ENCODE results near the gene STXBP1.
A peak's percentile ranks its signal among the peaks of the same experiment; 100 is the strongest.

Gene STXBP1

GRCh38 chr9:127611899-127612790, at the start of gene STXBP1:
STXBP1 (plus strand) TSS chr9:127612277; CDS start chr9:127612404, 127 bp downstream.
- intact Hi-C loops (cut with DNase I; ENCODE audit: low total_unique reads), result loop anchor here (5.0 kb wide), 1 partner anchor 305 kb away; the partner anchor contains the start of gene ST6GALNAC4
- TF ChIP-seq CTCF (IDR thresholded peaks at IDR 0.05), result no peak
- peak; percentile 81 to 92 for DNase-seq

GRCh38 chr9:127562279-127562796, 49.7 kb upstream of the STXBP1 start:
- Histone ChIP-seq H3K4me1 (peaks cover 0 to 84% (median 68%) of the 10 kb centered on the region in 4 donors), H3K27me3 (no peaks in the 10 kb centered on the region), H3K27ac (peak overlapping the region; percentile 78 to 84), H3K9me3 (no peaks in the 10 kb centered on the region), H3K36me3 (peaks cover 0 to 30% (median 15%) of the 10 kb centered on the region in 3 donors), H3K4me3 (no peak overlapping the region)
- DNase-seq, result no peak
- no peak for TF ChIP-seq CTCF (IDR thresholded peaks at IDR 0.05)
- intact Hi-C loops (cut with DNase I; ENCODE audit: low total_unique reads), result no loop called here

More at GRCh38 chr9:127611899-127612790, at the start of gene STXBP1:
- Histone ChIP-seq H3K9me3 (no peaks in the 10 kb centered on the region), H3K4me3 (peak within 1 kb of the TSS; percentile 70 to 75), H3K4me1 (peaks cover 0 to 34% (median 15%) of the 10 kb centered on the region in 4 donors), H3K36me3 (no peaks in the 10 kb centered on the region), H3K27ac (peak within 1 kb of the TSS; percentile 73 to 85), H3K27me3 (no peaks in the 10 kb centered on the region)

GRCh38 chr9:127562841-127563401, 49.2 kb upstream of the STXBP1 start:
- Histone ChIP-seq H3K4me3 (no peak overlapping the region), H3K27me3 (no peaks in the 10 kb centered on the region), H3K9me3 (no peaks in the 10 kb centered on the region), H3K27ac (peak overlapping the region; percentile 78 to 84), H3K36me3 (peaks cover 0 to 30% (median 15%) of the 10 kb centered on the region in 3 donors), H3K4me1 (peaks cover 0 to 82% (median 63%) of the 10 kb centered on the region in 4 donors)
- no peak for DNase-seq
- intact Hi-C loops (cut with DNase I; ENCODE audit: low total_unique reads), result no loop called here
- TF ChIP-seq CTCF (IDR thresholded peaks at IDR 0.05), result peak in 1 of 2 experiments; percentile 21

- Histone ChIP-seq H3K27ac (peak overlapping the region; percentile 78 to 84), H3K4me1 (peaks cover 0 to 75% (median 61%) of the 10 kb centered on the region in 4 donors), H3K36me3 (peaks cover 0 to 30% (median 15%) of the 10 kb centered on the region in 3 donors), H3K4me3 (no peak overlapping the region), H3K9me3 (no peaks in the 10 kb centered on the region), H3K27me3 (no peaks in the 10 kb centered on the region)
- no peak for TF ChIP-seq CTCF (IDR thresholded peaks at IDR 0.05)
- no peak for DNase-seq
- intact Hi-C loops (cut with DNase I; ENCODE audit: low total_unique reads), result no loop called here
These were observed 48.5 kb upstream of the STXBP1 start for GRCh38 chr9:127563579-127563978.

- DNase-seq, result no peak
- TF ChIP-seq CTCF (IDR thresholded peaks at IDR 0.05), result no peak
- H3K27ac ChIP-seq, result peak overlapping the region in 1 of 2 donors; percentile 89
- intact Hi-C loops (cut with DNase I; ENCODE audit: low total_unique reads), result no loop called here
- no peaks in the 10 kb centered on the region for H3K27me3 ChIP-seq
- peaks cover 0 to 15% (median 9%) of the 10 kb centered on the region in 3 donors for H3K36me3 ChIP-seq
- H3K4me1 ChIP-seq, result peaks cover 7 to 72% (median 61%) of the 10 kb centered on the region in 4 donors
- no peaks in the 10 kb centered on the region for H3K9me3 ChIP-seq
- H3K4me3 ChIP-seq, result no peak overlapping the region
These were observed 46.8 kb upstream of the STXBP1 start for GRCh38 chr9:127565231-127565630.
